Neural cell (in vitro differentiated cells): ENCODE results near the gene URGCP. TPM values are rescaled to one million over a fixed set of nuclear protein-coding genes. Genes with fewer than 3 reads are reported as not detected.

Source experiments
- H2AFZ ChIP-seq: fragments of 200-600, 300-800 bp; sonication (generic), shearing (Covaris generic); 2 replicates; pipeline ENCODE4 v1.6.0; 2014; ENCODE audit warnings: low read depth, mild to moderate bottlenecking, antibody characterized with exemption, low read length, moderate library complexity
- H3F3A ChIP-seq: fragments of 200-600 bp; shearing (Covaris generic); 2 replicates; pipeline ENCODE4 v1.6.1; 2016; ENCODE audit warnings: mild to moderate bottlenecking, moderate library complexity, mixed read lengths, antibody characterized with exemption, low read length; ENCODE audit not compliant: insufficient read depth, poor library complexity, severe bottlenecking
- H3K27ac ChIP-seq: fragments of 200-600, 300-800 bp; sonication (generic), shearing (Covaris generic); 2 replicates; pipeline ENCODE4 v1.5.1; 2014; ENCODE audit warnings: mild to moderate bottlenecking, low read length, moderate library complexity
- H3K27me3 ChIP-seq: fragments of 300-800, 200-600 bp; sonication (generic), shearing (Covaris generic); 2 replicates; pipeline ENCODE4 v1.6.0; 2014; ENCODE audit warnings: mild to moderate bottlenecking, low read depth, low read length, moderate library complexity; ENCODE audit not compliant: insufficient read depth
- H3K36me3 ChIP-seq: fragments of 300-800, 200-600 bp; sonication (generic), shearing (Covaris generic); 2 replicates; pipeline ENCODE4 v1.5.1; 2014; ENCODE audit warnings: mild to moderate bottlenecking, antibody characterized with exemption, low read length, moderate library complexity; ENCODE audit not compliant: insufficient read depth
- H3K4me2 ChIP-seq: fragments of 300-800, 200-600 bp; sonication (generic), shearing (Covaris generic); 2 replicates; pipeline ENCODE4 v1.6.0; 2014; ENCODE audit warnings: mild to moderate bottlenecking, low read length
- H3K4me3 ChIP-seq: fragments of 300-800, 200-600 bp; sonication (generic), shearing (Covaris generic); 2 replicates; pipeline ENCODE4 v1.5.1; 2014; ENCODE audit warnings: mild to moderate bottlenecking, low read length, moderate library complexity
- H3K79me2 ChIP-seq: fragments of 200-600 bp; shearing (Covaris generic); replicated peaks from 2 replicates; pipeline ENCODE4 v1.6.0; 2014; ENCODE audit warnings: mild to moderate bottlenecking, low read length, moderate library complexity; ENCODE audit not compliant: insufficient read depth
- H3K9ac ChIP-seq: fragments of 300-800, 200-600 bp; sonication (generic), shearing (Covaris generic); 2 replicates; pipeline ENCODE4 v1.6.1; 2016; ENCODE audit warnings: mild to moderate bottlenecking, low read length, mixed read lengths
- H3K9me2 ChIP-seq: fragments of 200-600 bp; shearing (Covaris generic); 2 replicates; pipeline ENCODE4 v1.6.1; 2016; ENCODE audit warnings: mild to moderate bottlenecking, low read length, mixed read lengths; ENCODE audit not compliant: insufficient read depth
- H3K9me3 ChIP-seq: fragments of 200-600, 300-800 bp; sonication (generic), shearing (Covaris generic); 2 replicates; pipeline ENCODE4 v1.6.1; 2016; ENCODE audit warnings: mild to moderate bottlenecking, mixed run types, low read length, moderate library complexity, mixed read lengths
- H4K20me1 ChIP-seq: fragments of 200-600 bp; shearing (Covaris generic); 2 replicates; pipeline ENCODE4 v1.6.1; 2016; ENCODE audit warnings: mild to moderate bottlenecking, mixed run types; ENCODE audit not compliant: insufficient read depth
- EP300 ChIP-seq: fragments of 450-650 bp; conservative IDR thresholded peaks from 2 replicates; pipeline ENCODE4 v1.6.1; 2014; ENCODE audit warnings: antibody characterized with exemption, mild to moderate bottlenecking, moderate library complexity; ENCODE audit not compliant: poor library complexity, severe bottlenecking
- EZH2 ChIP-seq: fragments of 200-600, 300-800 bp; shearing (Covaris generic), sonication (generic); IDR thresholded peaks from 2 replicates; pipeline ENCODE4 v1.6.1; 2014; ENCODE audit warnings: antibody characterized with exemption, low read length, borderline replicate concordance, mild to moderate bottlenecking; ENCODE audit not compliant: insufficient read depth, poor library complexity, severe bottlenecking
- MXI1 ChIP-seq: fragments of 450-650 bp; conservative IDR thresholded peaks from 2 replicates; pipeline ENCODE4 v1.6.1; 2014; ENCODE audit warnings: antibody characterized with exemption, mild to moderate bottlenecking; ENCODE audit not compliant: poor library complexity, severe bottlenecking
- POLR2AphosphoS5 ChIP-seq: IDR thresholded peaks from 2 replicates; pipeline ENCODE4 v1.6.1; 2012
- RAD21 ChIP-seq: fragments of 450-650 bp; conservative IDR thresholded peaks from 2 replicates; pipeline ENCODE4 v1.6.1; 2014; ENCODE audit warnings: antibody characterized with exemption, mild to moderate bottlenecking, moderate library complexity
- SMC3 ChIP-seq: fragments of 450-650 bp; conservative IDR thresholded peaks from 2 replicates; pipeline ENCODE4 v1.6.1; 2014; ENCODE audit warnings: antibody characterized with exemption, mild to moderate bottlenecking, moderate library complexity; ENCODE audit not compliant: poor library complexity
- TAF1 ChIP-seq: IDR thresholded peaks from 2 replicates; pipeline ENCODE4 v1.6.1; 2012; ENCODE audit warnings: low read depth
- polyA plus RNA-seq: library from polyadenylated mRNA; depleted of rRNA; stranded (reverse); fragments of >200 nt; gene quantifications from 2 replicates; pipeline ENCODE4 v1.2.3, GENCODE V29; 2014
- TF ChIP-seq, protein P1 (sequence below): IDR thresholded peaks from 2 replicates; pipeline ENCODE4 v1.6.1; 2012; ENCODE audit warnings: borderline replicate concordance
- TF ChIP-seq, protein P2 (sequence below): fragments of 450-650 bp; IDR thresholded peaks from 2 replicates; pipeline ENCODE4 v1.5.1; 2014; ENCODE audit warnings: antibody characterized with exemption, mild to moderate bottlenecking, moderate library complexity; ENCODE audit not compliant: poor library complexity, severe bottlenecking

Gene URGCP
- polyA plus RNA-seq, 1 donor from 2014 or later: 43.0 TPM

DNA sequence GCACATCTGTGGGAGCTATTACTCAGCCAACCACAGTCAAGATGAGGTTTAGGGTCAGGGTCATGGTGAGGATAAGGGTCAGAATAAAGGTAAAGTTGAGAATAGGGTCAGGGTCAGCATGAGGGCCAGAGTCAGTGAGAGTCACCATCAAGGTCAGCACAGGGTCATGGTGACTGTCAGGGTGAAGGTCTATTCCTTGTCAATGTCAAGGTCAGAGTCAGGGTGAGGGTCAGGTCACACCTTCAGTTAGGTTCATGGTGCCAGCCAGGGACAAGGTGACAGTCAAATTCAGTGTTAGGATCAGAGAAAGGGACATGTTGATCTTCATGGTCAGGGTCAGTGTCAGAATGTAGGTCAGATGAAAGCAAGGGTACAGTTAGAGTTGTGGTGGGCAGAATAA lies 51.2 kb downstream of the URGCP start:
- Histone ChIP-seq H3K9me2 (no peaks in the 10 kb centered on the region), H3K27me3 (no peaks in the 10 kb centered on the region), H3K27ac (no peak overlapping the region), H3K36me3 (no peaks in the 10 kb centered on the region), H3F3A (no peaks in the 10 kb centered on the region), H3K9ac (no peak overlapping the region), H3K4me2 (no peak overlapping the region), H4K20me1 (no peaks in the 10 kb centered on the region), H3K4me3 (no peak overlapping the region), H3K79me2 (no peaks in the 10 kb centered on the region), H3K9me3 (no peaks in the 10 kb centered on the region), H2AFZ (no peak overlapping the region)
- TF ChIP-seq SMC3 (no peak), TAF1 (no peak), POLR2AphosphoS5 (no peak), MXI1 (no peak), EZH2 (no peak), RAD21 (no peak), EP300 (no peak)

- no peak overlapping the region for H2AFZ ChIP-seq
- H3K9me3 ChIP-seq: no peaks in the 10 kb centered on the region
- no peak overlapping the region for H3K4me2 ChIP-seq
- H3K4me3 ChIP-seq: no peak overlapping the region
- no peak for TF ChIP-seq POLR2AphosphoS5
- TF ChIP-seq RAD21: no peak
- TF ChIP-seq, protein P1, sequence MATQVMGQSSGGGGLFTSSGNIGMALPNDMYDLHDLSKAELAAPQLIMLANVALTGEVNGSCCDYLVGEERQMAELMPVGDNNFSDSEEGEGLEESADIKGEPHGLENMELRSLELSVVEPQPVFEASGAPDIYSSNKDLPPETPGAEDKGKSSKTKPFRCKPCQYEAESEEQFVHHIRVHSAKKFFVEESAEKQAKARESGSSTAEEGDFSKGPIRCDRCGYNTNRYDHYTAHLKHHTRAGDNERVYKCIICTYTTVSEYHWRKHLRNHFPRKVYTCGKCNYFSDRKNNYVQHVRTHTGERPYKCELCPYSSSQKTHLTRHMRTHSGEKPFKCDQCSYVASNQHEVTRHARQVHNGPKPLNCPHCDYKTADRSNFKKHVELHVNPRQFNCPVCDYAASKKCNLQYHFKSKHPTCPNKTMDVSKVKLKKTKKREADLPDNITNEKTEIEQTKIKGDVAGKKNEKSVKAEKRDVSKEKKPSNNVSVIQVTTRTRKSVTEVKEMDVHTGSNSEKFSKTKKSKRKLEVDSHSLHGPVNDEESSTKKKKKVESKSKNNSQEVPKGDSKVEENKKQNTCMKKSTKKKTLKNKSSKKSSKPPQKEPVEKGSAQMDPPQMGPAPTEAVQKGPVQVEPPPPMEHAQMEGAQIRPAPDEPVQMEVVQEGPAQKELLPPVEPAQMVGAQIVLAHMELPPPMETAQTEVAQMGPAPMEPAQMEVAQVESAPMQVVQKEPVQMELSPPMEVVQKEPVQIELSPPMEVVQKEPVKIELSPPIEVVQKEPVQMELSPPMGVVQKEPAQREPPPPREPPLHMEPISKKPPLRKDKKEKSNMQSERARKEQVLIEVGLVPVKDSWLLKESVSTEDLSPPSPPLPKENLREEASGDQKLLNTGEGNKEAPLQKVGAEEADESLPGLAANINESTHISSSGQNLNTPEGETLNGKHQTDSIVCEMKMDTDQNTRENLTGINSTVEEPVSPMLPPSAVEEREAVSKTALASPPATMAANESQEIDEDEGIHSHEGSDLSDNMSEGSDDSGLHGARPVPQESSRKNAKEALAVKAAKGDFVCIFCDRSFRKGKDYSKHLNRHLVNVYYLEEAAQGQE: no peak
- no peak for TF ChIP-seq TAF1
- no peak for TF ChIP-seq EP300
- TF ChIP-seq SMC3: no peak
- no peak for TF ChIP-seq EZH2
- H3K9me2 ChIP-seq: no peaks in the 10 kb centered on the region
- H4K20me1 ChIP-seq: no peaks in the 10 kb centered on the region
- no peak overlapping the region for H3K9ac ChIP-seq
- no peaks in the 10 kb centered on the region for H3K36me3 ChIP-seq
- no peaks in the 10 kb centered on the region for H3K79me2 ChIP-seq
- no peaks in the 10 kb centered on the region for H3K27me3 ChIP-seq
- H3F3A ChIP-seq: no peaks in the 10 kb centered on the region
- no peak overlapping the region for H3K27ac ChIP-seq
Observed at GRCh38 chr7:43851805-43852204, 54.6 kb downstream of the URGCP start.

GRCh38 chr7:43850348-43851116 lies 55.9 kb downstream of the URGCP start:
- H3F3A ChIP-seq: no peaks in the 10 kb centered on the region
- no peaks in the 10 kb centered on the region for H3K9me2 ChIP-seq
- no peak for TF ChIP-seq SMC3
- TF ChIP-seq EZH2: no peak
- TF ChIP-seq MXI1: no peak
- TF ChIP-seq EP300: no peak
- no peak for TF ChIP-seq RAD21
- TF ChIP-seq, protein P2, sequence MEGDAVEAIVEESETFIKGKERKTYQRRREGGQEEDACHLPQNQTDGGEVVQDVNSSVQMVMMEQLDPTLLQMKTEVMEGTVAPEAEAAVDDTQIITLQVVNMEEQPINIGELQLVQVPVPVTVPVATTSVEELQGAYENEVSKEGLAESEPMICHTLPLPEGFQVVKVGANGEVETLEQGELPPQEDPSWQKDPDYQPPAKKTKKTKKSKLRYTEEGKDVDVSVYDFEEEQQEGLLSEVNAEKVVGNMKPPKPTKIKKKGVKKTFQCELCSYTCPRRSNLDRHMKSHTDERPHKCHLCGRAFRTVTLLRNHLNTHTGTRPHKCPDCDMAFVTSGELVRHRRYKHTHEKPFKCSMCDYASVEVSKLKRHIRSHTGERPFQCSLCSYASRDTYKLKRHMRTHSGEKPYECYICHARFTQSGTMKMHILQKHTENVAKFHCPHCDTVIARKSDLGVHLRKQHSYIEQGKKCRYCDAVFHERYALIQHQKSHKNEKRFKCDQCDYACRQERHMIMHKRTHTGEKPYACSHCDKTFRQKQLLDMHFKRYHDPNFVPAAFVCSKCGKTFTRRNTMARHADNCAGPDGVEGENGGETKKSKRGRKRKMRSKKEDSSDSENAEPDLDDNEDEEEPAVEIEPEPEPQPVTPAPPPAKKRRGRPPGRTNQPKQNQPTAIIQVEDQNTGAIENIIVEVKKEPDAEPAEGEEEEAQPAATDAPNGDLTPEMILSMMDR: no peak
- H3K27me3 ChIP-seq: no peaks in the 10 kb centered on the region
- H2AFZ ChIP-seq: no peak overlapping the region
- H3K27ac ChIP-seq: no peak overlapping the region
- H3K36me3 ChIP-seq: no peaks in the 10 kb centered on the region
- no peak overlapping the region for H3K4me2 ChIP-seq
- H3K9ac ChIP-seq: no peak overlapping the region
- H3K79me2 ChIP-seq: no peaks in the 10 kb centered on the region
- no peaks in the 10 kb centered on the region for H3K9me3 ChIP-seq
- no peaks in the 10 kb centered on the region for H4K20me1 ChIP-seq
- H3K4me3 ChIP-seq: no peak overlapping the region
